Nephron progenitor cell (in vitro differentiated cells): ENCODE results near the gene PDHX.
"Not testable (repeated sequence)": the region's sequence is repeated elsewhere in the genome, so short reads cannot be mapped to it uniquely, and the experiment has no call there.

Experiments used
- DNase-seq: peaks from one replicate; pipeline ENCODE4 v3.0.0; 2021
- H3K27ac Mint-ChIP-seq: 2 replicates; pipeline ENCODE4 v1.8.0; 2021; ENCODE audit warnings: mild to moderate bottlenecking, moderate library complexity, mixed read lengths
- H3K27me3 Mint-ChIP-seq: 2 replicates; pipeline ENCODE4 v1.8.0; 2021; ENCODE audit warnings: mild to moderate bottlenecking, low read depth, mixed read lengths; ENCODE audit not compliant: poor library complexity
- H3K36me3 Mint-ChIP-seq: 2 replicates; pipeline ENCODE4 v1.8.0; 2021; ENCODE audit warnings: low read depth, mixed read lengths
- H3K4me1 Mint-ChIP-seq: 2 replicates; pipeline ENCODE4 v1.8.0; 2021; ENCODE audit warnings: mixed read lengths
- H3K4me3 Mint-ChIP-seq: 2 replicates; pipeline ENCODE4 v1.8.0; 2021; ENCODE audit warnings: mild to moderate bottlenecking, moderate library complexity, mixed read lengths
- H3K9me3 Mint-ChIP-seq: 2 replicates; pipeline ENCODE4 v1.8.0; 2021; ENCODE audit warnings: mild to moderate bottlenecking, moderate library complexity, mixed read lengths
- CTCF ChIP-seq: fragments of 200-600 bp; sonication (generic); IDR thresholded peaks from 2 replicates; pipeline ENCODE4 v1.5.0; 2021; ENCODE audit warnings: antibody characterized with exemption

Gene PDHX

GRCh38 chr11:35014346-35014745, 97.9 kb downstream of the PDHX start:
- no peak for DNase-seq
- no peaks in the 10 kb centered on the region for H3K27me3 Mint-ChIP-seq
- H3K4me3 Mint-ChIP-seq, result no peak overlapping the region

DNA sequence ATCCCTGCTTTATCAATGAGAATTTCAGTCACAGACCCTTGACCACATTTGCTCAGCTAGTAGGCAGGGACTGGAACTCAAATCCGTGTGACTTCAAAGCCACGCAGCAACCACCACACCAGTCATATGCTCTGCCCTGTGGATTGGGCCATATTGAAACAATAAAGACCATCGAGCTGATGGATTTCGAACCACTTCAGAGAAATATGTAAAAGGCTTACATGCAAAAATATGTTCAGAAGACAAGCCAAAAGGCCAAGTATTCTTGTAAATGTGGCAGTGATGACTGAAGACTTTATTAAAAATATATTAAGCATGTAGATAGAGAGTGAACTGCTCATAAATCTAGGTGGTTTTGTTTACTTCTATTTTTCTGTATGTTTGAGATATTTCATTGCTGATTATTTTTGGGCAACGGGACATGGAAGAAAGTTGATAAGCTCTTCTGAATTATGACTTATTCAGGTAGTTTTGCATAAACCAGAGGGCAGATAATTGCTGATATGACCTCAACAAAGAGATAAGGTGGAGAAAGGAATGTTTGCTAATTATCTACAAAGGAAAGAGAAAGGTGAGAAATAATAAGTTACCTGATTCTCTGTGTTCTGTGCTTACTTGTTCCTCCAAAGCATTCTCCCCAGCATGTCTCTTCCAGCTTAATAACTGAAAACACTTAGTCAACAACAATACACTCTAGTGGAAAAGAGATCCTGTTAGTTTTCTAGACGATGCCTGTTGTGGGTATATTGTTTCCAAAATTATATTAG, 99.4 kb downstream of the PDHX start:
- TF ChIP-seq CTCF, result no peak
- no peak overlapping the region for H3K27ac Mint-ChIP-seq
- H3K4me3 Mint-ChIP-seq, result no peak overlapping the region

More at GRCh38 chr11:35014346-35014745, 97.9 kb downstream of the PDHX start:
- H3K27ac Mint-ChIP-seq, result no peak overlapping the region
- H3K36me3 Mint-ChIP-seq, result no peaks in the 10 kb centered on the region
- no peaks in the 10 kb centered on the region for H3K9me3 Mint-ChIP-seq
- H3K4me1 Mint-ChIP-seq, result no peaks in the 10 kb centered on the region
- TF ChIP-seq CTCF, result no peak

DNA sequence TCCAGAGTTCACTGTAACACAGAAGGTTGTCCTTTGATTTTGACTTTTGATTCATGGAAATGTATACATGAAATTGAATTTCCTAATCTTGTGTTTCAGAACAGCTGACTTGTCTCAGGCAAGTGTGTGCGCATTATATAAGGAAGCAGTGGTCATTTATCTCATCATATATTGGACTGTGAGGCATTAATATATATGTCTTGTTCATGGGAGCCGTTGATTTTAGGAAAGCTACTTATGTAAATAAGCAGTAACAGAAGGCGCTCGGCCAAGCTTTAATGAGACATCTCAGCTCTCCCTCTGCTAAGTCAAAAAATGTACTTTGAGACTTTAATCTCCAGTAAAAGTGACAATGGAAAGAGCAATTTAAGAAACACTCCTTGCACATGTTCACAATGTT, 100.5 kb downstream of the PDHX start:
- Mint-ChIP-seq H3K36me3 (no peaks in the 10 kb centered on the region), H3K9me3 (peaks cover 6% of the 10 kb centered on the region), H3K27me3 (peaks cover 2% of the 10 kb centered on the region), H3K27ac (no peak overlapping the region), H3K4me3 (no peak overlapping the region), H3K4me1 (no peaks in the 10 kb centered on the region)
- TF ChIP-seq CTCF, result no peak
- no peak for DNase-seq

More for the DNA sequence above, 99.4 kb downstream of the PDHX start:
- Mint-ChIP-seq H3K27me3 (no peaks in the 10 kb centered on the region), H3K4me1 (no peaks in the 10 kb centered on the region), H3K9me3 (no peaks in the 10 kb centered on the region), H3K36me3 (no peaks in the 10 kb centered on the region)
- DNase-seq, result no peak

GRCh38 chr11:35017528-35018342, 101.3 kb downstream of the PDHX start:
- no peaks in the 10 kb centered on the region for H3K4me1 Mint-ChIP-seq
- H3K27me3 Mint-ChIP-seq, result peaks cover 3% of the 10 kb centered on the region
- no peak for TF ChIP-seq CTCF
- DNase-seq, result no peak
- H3K36me3 Mint-ChIP-seq, result no peaks in the 10 kb centered on the region
- peaks cover 9% of the 10 kb centered on the region for H3K9me3 Mint-ChIP-seq
- no peak overlapping the region for H3K4me3 Mint-ChIP-seq
- H3K27ac Mint-ChIP-seq, result no peak overlapping the region

- Mint-ChIP-seq H3K36me3 (peaks cover 4% of the 10 kb centered on the region), H3K4me1 (no peaks in the 10 kb centered on the region), H3K4me3 (no peak overlapping the region), H3K27me3 (peaks cover 3% of the 10 kb centered on the region), H3K27ac (no peak overlapping the region), H3K9me3 (peaks cover 47% of the 10 kb centered on the region)
- no peak for DNase-seq
- TF ChIP-seq CTCF, result no peak
Measured at GRCh38 chr11:35021589-35021988, 105.2 kb downstream of the PDHX start.

DNA sequence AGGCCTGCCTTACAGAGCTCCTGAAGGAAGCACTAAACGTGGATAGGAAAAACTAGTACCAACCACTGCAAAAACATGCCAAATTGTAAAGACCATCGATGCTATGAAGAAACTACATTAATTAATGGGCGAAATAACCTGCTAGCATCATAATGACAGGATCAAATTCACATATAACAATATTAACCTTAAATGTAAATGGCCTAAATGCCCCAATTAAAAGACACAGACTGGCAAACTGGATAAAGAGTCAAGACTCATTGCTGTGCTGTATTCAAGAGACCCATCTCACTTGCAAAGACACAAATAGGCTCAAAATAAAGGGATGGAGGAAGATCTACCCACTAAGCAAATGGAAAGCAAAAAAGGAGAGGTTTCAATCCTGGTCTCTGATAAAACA, 107.5 kb downstream of the PDHX start:
- not testable (repeated sequence) for H3K4me1 Mint-ChIP-seq, H3K36me3 Mint-ChIP-seq, H3K4me3 Mint-ChIP-seq, DNase-seq, H3K27me3 Mint-ChIP-seq, H3K27ac Mint-ChIP-seq
- H3K9me3 Mint-ChIP-seq, result peaks cover 58% of the 10 kb centered on the region

DNA sequence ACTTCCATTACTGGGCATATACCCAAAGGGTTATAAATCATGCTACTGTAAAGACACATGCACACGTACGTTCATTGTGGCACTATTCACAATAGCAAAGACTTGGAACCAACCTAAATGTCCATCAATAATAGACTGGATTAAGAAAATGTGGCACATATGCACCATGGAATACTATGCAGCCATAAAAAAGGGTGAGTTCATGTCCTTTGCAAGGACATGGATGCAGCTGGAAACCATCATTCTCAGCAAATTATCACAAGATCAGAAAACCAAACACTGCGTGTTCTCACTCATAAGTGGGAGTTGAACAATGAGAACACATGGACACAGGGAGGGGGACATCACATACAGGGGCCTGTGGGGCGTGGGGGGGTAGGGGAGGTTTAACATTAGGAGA, 111.6 kb downstream of the PDHX start:
- not testable (repeated sequence) for H3K36me3 Mint-ChIP-seq, DNase-seq, H3K27ac Mint-ChIP-seq, H3K27me3 Mint-ChIP-seq, H3K4me3 Mint-ChIP-seq, H3K4me1 Mint-ChIP-seq
- peaks cover 46% of the 10 kb centered on the region for H3K9me3 Mint-ChIP-seq
